Measurements from ENCODE around the gene PTPRG.

DNA sequence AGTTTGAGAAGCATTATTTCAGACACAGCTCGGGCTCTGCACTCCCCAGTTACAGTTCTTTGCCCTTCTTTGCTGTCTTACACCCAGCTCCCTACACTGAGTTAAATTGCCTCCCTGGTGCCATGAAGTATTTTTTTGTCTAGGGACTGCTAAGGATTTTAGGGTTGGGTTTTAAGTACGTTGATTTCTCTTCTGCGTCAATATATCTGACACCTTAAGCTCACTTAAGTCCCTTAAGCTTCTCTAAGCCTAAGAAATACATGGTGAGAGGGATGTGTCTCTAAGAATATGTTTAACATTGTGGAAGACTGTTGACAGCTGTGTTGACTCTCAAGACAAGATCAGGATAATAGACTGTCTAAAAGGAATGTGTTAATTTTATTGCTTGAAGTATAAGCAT lies 400.5 kb downstream of the PTPRG start:
- no peak for TF ChIP-seq POLR2A (IDR thresholded peaks at IDR 0.05; ENCODE audit: borderline replicate concordance, extremely low read depth, insufficient read depth, insufficient read length)
- no peak for TF ChIP-seq CBX3 (IDR thresholded peaks at IDR 0.05; ENCODE audit: low read depth)
- TF ChIP-seq EZH2phosphoT487 (IDR thresholded peaks at IDR 0.05; ENCODE audit: borderline replicate concordance): no peak
- TF ChIP-seq, protein P1, sequence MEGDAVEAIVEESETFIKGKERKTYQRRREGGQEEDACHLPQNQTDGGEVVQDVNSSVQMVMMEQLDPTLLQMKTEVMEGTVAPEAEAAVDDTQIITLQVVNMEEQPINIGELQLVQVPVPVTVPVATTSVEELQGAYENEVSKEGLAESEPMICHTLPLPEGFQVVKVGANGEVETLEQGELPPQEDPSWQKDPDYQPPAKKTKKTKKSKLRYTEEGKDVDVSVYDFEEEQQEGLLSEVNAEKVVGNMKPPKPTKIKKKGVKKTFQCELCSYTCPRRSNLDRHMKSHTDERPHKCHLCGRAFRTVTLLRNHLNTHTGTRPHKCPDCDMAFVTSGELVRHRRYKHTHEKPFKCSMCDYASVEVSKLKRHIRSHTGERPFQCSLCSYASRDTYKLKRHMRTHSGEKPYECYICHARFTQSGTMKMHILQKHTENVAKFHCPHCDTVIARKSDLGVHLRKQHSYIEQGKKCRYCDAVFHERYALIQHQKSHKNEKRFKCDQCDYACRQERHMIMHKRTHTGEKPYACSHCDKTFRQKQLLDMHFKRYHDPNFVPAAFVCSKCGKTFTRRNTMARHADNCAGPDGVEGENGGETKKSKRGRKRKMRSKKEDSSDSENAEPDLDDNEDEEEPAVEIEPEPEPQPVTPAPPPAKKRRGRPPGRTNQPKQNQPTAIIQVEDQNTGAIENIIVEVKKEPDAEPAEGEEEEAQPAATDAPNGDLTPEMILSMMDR (IDR thresholded peaks at IDR 0.05 in 2 of 3, conservative IDR thresholded peaks at IDR 0.05 in 1 of 3; ENCODE audit: borderline replicate concordance in 1 of 3, insufficient read depth in 1 of 3, low read depth in 2 of 3, low read length in 2 of 3): no peak
- TF ChIP-seq SIN3A (IDR thresholded peaks at IDR 0.05; ENCODE audit: low read depth): no peak
- TF ChIP-seq, protein P2, sequence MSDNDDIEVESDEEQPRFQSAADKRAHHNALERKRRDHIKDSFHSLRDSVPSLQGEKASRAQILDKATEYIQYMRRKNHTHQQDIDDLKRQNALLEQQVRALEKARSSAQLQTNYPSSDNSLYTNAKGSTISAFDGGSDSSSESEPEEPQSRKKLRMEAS (IDR thresholded peaks at IDR 0.05): no peak
- TF ChIP-seq, protein P3, sequence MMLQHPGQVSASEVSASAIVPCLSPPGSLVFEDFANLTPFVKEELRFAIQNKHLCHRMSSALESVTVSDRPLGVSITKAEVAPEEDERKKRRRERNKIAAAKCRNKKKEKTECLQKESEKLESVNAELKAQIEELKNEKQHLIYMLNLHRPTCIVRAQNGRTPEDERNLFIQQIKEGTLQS (IDR thresholded peaks at IDR 0.05): no peak
- no peak for TF ChIP-seq SRF (IDR thresholded peaks at IDR 0.05; ENCODE audit: low read depth)
- TF ChIP-seq JUND (IDR thresholded peaks at IDR 0.05): no peak
- no peak for TF ChIP-seq FOSL1 (IDR thresholded peaks at IDR 0.05; ENCODE audit: low read depth)
- TF ChIP-seq YY1 (IDR thresholded peaks at IDR 0.05; ENCODE audit: extremely low read depth, insufficient replicate concordance, low read depth, low read length): no peak
- no peak for TF ChIP-seq TCF7L2 (IDR thresholded peaks at IDR 0.05; ENCODE audit: borderline replicate concordance, extremely low read depth, insufficient read depth, insufficient read length)
